HEK293T (cell line): ENCODE data around the gene STK38.

Experiments used
- CTCF ChIA-PET: fragments of 350-600 bp; formaldehyde crosslinking; extraction: SDS; loops from one replicate; lab custom pipeline; 2021; ENCODE audit warnings: antibody characterized with exemption, inconsistent platforms; lab: Yijun Ruan, JAX
- POLR2A ChIA-PET: fragments of 350-600 bp; formaldehyde crosslinking; extraction: SDS; loops from one replicate; lab custom pipeline; 2020; ENCODE audit warnings: antibody characterized with exemption, inconsistent platforms; lab: Yijun Ruan, JAX
- DNase-seq: peaks from one replicate; pipeline ENCODE4 v3.0.0; 2012; ENCODE audit warnings: mixed read lengths; ENCODE audit errors: extremely low spot score
- ARNT ChIP-seq: fragments of 450-650 bp; IDR thresholded peaks from 2 replicates; pipeline ENCODE4 v1.6.1; 2017; ENCODE audit warnings: mild to moderate bottlenecking
- BHLHE40 ChIP-seq: fragments of 450-650 bp; IDR thresholded peaks from 2 replicates; pipeline ENCODE4 v1.6.1; 2016; ENCODE audit warnings: mild to moderate bottlenecking, moderate library complexity, borderline replicate concordance
- CTBP1 ChIP-seq: fragments of 450-650 bp; IDR thresholded peaks from 2 replicates; pipeline ENCODE4 v1.6.1; 2016; ENCODE audit warnings: borderline replicate concordance
- ELF4 ChIP-seq: fragments of 450-650 bp; IDR thresholded peaks from 2 replicates; pipeline ENCODE4 v1.6.1; 2017; ENCODE audit warnings: antibody characterized with exemption
- FOXA1 ChIP-seq: fragments of 450-650 bp; IDR thresholded peaks from 2 replicates; pipeline ENCODE4 v1.6.1; 2016; ENCODE audit warnings: mild to moderate bottlenecking
- FOXK2 ChIP-seq: fragments of 450-650 bp; IDR thresholded peaks from 2 replicates; pipeline ENCODE4 v1.6.1; 2016; ENCODE audit warnings: mild to moderate bottlenecking
- FOXM1 ChIP-seq: fragments of 450-650 bp; IDR thresholded peaks from 2 replicates; pipeline ENCODE4 v1.6.1; 2017; ENCODE audit warnings: mild to moderate bottlenecking, borderline replicate concordance
- HDGF ChIP-seq: fragments of 450-650 bp; IDR thresholded peaks from 2 replicates; pipeline ENCODE4 v1.6.1; 2017; ENCODE audit warnings: antibody characterized with exemption, borderline replicate concordance
- L3MBTL2 ChIP-seq: fragments of 450-650 bp; conservative IDR thresholded peaks from 2 replicates; pipeline ENCODE4 v1.6.1; 2016; ENCODE audit warnings: mild to moderate bottlenecking
- LEF1 ChIP-seq: fragments of 450-650 bp; IDR thresholded peaks from 2 replicates; pipeline ENCODE4 v1.6.1; 2017; ENCODE audit warnings: mild to moderate bottlenecking, borderline replicate concordance
- NFRKB ChIP-seq: fragments of 450-650 bp; IDR thresholded peaks from 2 replicates; pipeline ENCODE4 v1.6.1; 2016; ENCODE audit warnings: mild to moderate bottlenecking, moderate library complexity
- SP1 ChIP-seq: fragments of 450-650 bp; IDR thresholded peaks from 2 replicates; pipeline ENCODE4 v1.6.1; 2017
- SUZ12 ChIP-seq: fragments of 450-650 bp; IDR thresholded peaks from 2 replicates; pipeline ENCODE4 v1.6.1; 2016; ENCODE audit warnings: mild to moderate bottlenecking
- TARDBP ChIP-seq: fragments of 450-650 bp; IDR thresholded peaks from 2 replicates; pipeline ENCODE4 v1.6.1; 2016
- ZNF384 ChIP-seq: fragments of 450-650 bp; IDR thresholded peaks from 2 replicates; pipeline ENCODE4 v1.6.1; 2016
- TF ChIP-seq, protein P1 (sequence below): fragments of 450-650 bp; IDR thresholded peaks from 2 replicates; pipeline ENCODE4 v1.6.1; 2016

STK38 gene

DNA sequence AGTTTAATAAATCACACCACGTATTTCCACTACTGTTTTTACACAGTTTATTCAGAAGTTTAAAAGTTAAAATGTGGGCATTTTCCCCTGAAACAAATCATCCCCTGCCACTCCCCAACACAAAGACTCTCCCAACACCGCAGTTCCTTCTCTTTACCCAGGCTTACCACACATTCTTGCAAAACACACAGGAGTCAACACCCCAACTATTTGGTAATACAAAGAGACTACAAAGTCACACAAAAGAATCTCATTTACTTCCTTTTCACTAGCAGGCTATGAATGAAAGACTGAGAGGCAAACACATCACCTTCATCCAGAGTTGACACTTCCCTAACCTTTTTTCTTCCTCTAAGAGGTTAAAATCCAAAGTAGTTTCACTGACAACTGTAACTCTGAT lies 53.4 kb downstream of the STK38 start:
- POLR2A ChIA-PET, result interaction anchor here (0.7 kb wide), 1 partner anchor 51 kb away, joined by 3 read pairs; no protein-coding TSS in a partner anchor
- TF ChIP-seq CTBP1 (no peak), FOXK2 (no peak), LEF1 (no peak), L3MBTL2 (no peak), ARNT (no peak), ZNF384 (no peak), FOXA1 (no peak), HDGF (no peak), BHLHE40 (no peak)
- TF ChIP-seq, protein P1, sequence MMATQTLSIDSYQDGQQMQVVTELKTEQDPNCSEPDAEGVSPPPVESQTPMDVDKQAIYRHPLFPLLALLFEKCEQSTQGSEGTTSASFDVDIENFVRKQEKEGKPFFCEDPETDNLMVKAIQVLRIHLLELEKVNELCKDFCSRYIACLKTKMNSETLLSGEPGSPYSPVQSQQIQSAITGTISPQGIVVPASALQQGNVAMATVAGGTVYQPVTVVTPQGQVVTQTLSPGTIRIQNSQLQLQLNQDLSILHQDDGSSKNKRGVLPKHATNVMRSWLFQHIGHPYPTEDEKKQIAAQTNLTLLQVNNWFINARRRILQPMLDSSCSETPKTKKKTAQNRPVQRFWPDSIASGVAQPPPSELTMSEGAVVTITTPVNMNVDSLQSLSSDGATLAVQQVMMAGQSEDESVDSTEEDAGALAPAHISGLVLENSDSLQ, result no peak
- no peak for DNase-seq
- CTCF ChIA-PET, result no interaction called here

DNA sequence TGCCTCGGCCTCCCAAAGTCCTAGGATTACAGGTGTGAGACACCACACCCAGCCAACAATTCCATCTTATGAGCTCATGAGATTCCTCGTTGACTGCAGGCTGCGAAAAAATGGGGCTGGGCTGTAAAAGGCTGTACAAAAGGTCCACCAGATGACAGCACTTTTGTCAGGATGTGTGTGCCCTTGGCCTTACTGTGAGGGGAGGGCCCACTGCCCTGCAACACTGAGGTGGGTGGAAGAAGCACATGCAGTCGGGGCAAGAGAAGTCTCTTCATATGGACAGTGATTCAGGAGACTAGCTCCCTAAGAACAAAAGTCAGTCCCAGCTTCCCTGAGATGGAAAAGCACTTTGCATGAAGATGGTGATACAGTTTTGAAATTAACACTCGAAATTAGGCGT lies 54.0 kb downstream of the STK38 start:
- ChIA-PET CTCF (no interaction called here), POLR2A (interaction anchor here (0.7 kb wide), 1 partner anchor 52 kb away, joined by 3 read pairs; no protein-coding TSS in a partner anchor)
- no peak for DNase-seq
- TF ChIP-seq FOXA1 (no peak), NFRKB (no peak), HDGF (no peak), ARNT (no peak), ZNF384 (no peak), FOXK2 (no peak), L3MBTL2 (no peak), CTBP1 (no peak), SP1 (no peak), TARDBP (no peak), FOXM1 (no peak), BHLHE40 (no peak), LEF1 (no peak), ELF4 (no peak), SUZ12 (no peak)
- TF ChIP-seq, protein P1, result no peak

DNA sequence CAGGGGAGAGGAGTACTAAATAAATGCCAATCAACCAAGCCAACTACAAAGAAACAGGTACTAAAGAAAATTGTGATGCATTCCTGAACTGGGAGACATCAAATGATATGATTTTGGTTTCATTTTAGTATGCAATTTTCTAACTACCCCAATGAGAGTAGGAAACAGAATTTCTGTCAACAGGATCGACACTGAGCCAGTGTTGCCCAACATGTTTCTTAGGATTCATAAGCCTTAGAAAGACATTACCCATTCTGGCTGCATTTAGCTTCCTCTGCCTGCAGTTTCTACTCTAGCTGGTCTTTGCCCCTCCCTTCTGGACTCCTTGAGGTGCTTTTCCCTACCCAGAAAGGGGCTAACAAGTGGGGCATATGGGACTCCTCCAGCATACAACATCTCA lies 54.7 kb downstream of the STK38 start:
- ChIA-PET CTCF (no interaction called here), POLR2A (no interaction called here)
- no peak for DNase-seq
- TF ChIP-seq SP1 (no peak), NFRKB (no peak), FOXM1 (no peak)

DNA sequence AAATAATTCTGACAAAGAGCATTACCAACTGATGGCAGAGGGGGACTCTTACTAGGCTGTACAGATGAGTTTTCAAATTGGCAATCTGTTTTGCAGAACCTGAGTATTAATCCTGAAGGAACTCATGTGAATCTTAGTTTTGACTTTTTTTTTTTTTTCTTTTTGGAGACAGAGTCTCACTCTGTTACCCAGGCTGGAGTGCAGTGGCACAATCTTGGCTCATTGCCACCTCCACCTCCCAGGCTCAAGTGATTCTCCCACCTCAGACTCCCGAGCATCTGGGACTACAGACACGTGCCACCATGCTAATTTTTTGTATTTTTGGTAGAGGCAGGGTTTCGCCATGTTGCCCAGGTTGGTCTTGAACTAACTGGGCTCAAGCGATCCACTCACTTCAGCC lies 55.2 kb downstream of the STK38 start:
- no peak for DNase-seq
- ChIA-PET CTCF (no interaction called here), POLR2A (no interaction called here)
- TF ChIP-seq SUZ12 (no peak), CTBP1 (no peak), SP1 (no peak), FOXA1 (no peak), LEF1 (no peak), NFRKB (no peak), L3MBTL2 (no peak), FOXK2 (no peak), FOXM1 (no peak), ZNF384 (no peak), ELF4 (no peak), ARNT (no peak), TARDBP (no peak)
- TF ChIP-seq, protein P1, result no peak

DNA sequence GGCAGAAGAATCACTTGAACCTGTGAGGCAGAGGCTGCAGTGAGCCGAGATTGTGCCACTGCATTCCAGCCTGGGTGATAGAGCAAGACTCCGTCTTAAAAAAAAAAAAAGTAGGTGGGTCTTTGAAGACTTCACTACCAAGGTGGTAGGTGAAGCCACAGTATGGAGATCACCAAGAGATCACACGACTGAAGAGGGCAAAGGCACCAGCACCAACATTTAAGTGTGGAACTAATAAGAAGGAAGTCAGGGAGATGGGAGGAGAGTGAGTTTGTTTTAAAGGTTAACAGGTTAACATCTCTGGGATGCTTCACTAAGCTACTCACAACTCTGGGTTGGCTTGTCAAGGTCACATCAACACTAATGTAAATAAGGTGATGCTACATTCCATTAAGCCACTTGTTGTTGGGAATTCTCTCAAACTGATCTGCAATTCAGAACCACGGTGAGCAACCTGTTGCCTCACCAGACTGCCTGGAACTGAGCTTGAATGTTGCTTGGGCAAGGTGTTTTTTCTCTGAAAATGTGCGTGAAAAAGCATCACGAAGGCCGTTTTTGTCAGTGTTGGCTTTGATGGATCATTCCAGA lies 55.8 kb downstream of the STK38 start:
- CTCF ChIA-PET, result no interaction called here
- POLR2A ChIA-PET, result no interaction called here

More for the DNA sequence above, 55.8 kb downstream of the STK38 start:
- DNase-seq, result no peak
- TF ChIP-seq FOXK2, result no peak
- TF ChIP-seq SP1, result no peak
- no peak for TF ChIP-seq FOXM1
- no peak for TF ChIP-seq LEF1
- TF ChIP-seq BHLHE40, result no peak
- no peak for TF ChIP-seq CTBP1
- no peak for TF ChIP-seq ZNF384
- TF ChIP-seq FOXA1, result no peak
- no peak for TF ChIP-seq TARDBP
- no peak for TF ChIP-seq NFRKB
- TF ChIP-seq HDGF, result no peak
- TF ChIP-seq, protein P1, result no peak
- TF ChIP-seq SUZ12, result no peak
- no peak for TF ChIP-seq ELF4
- no peak for TF ChIP-seq ARNT
- TF ChIP-seq L3MBTL2, result no peak
